PC-3 (cell line): ENCODE measurements around the gene TNK2. TPM values are rescaled to one million over a fixed set of nuclear protein-coding genes. Genes with fewer than 3 reads are reported as not detected.

Experiments
- ATAC-seq: fragments of 200-7000 bp; cut with Tn5 transposase; 2 replicates; pipeline ENCODE4 v1.9.1; 2020; ENCODE audit warnings: mild to moderate bottlenecking, moderate library complexity
- BruUV-seq: library from RNA; stranded (reverse); fragments of 400-500 nt; replicated peaks from 2 replicates; lab custom pipeline; 2021; lab: Mats Ljungman, UMichigan
- CTCF ChIA-PET: fragments of 300-600 bp; sonication (Branson Sonifier 250); formaldehyde crosslinking; loops from one replicate; lab custom pipeline; 2022; ENCODE audit warnings: antibody characterized with exemption; lab: Charles Lee
- POLR2A ChIA-PET: fragments of 300-600 bp; sonication (Branson Sonifier 250); formaldehyde crosslinking; loops from one replicate; lab custom pipeline; 2022; ENCODE audit warnings: antibody characterized with exemption; ENCODE audit not compliant: unreplicated experiment; lab: Charles Lee
- DNase-seq: peaks from one replicate; pipeline ENCODE4 v3.0.0-alpha.2; 2015
- H2AFZ ChIP-seq: fragments of 300-600 bp; sonication (generic); 2 replicates; pipeline ENCODE4 v1.6.0; 2016; ENCODE audit warnings: antibody characterized with exemption, low read length
- H3F3A ChIP-seq: fragments of 300-600 bp; sonication (generic); one replicate; pipeline ENCODE4 v1.6.0; 2017; ENCODE audit warnings: antibody characterized with exemption, low read length, control low read depth, mild to moderate bottlenecking; ENCODE audit not compliant: unreplicated experiment
- H3K27ac ChIP-seq: fragments of 300-600 bp; sonication (generic); 2 replicates; pipeline ENCODE4 v1.5.1; 2016; ENCODE audit warnings: mild to moderate bottlenecking, low read length
- H3K27me3 ChIP-seq: fragments of 300-600 bp; sonication (generic); 2 replicates; pipeline ENCODE4 v1.6.1; 2016; ENCODE audit warnings: low read length, mixed read lengths
- H3K36me3 ChIP-seq: fragments of 300-600 bp; sonication (generic); 2 replicates; pipeline ENCODE4 v1.6.1; 2016; ENCODE audit warnings: low read depth, mixed run types, low read length, mixed read lengths
- H3K4me1 ChIP-seq: fragments of 300-600 bp; sonication (generic); 2 replicates; pipeline ENCODE4 v1.5.1; 2016; ENCODE audit warnings: low read length; ENCODE audit not compliant: insufficient read depth
- H3K4me2 ChIP-seq: fragments of 300-600 bp; sonication (generic); 2 replicates; pipeline ENCODE4 v1.6.0; 2016; ENCODE audit warnings: low read length
- H3K4me3 ChIP-seq: fragments of 300-600 bp; sonication (generic); 2 replicates; pipeline ENCODE4 v1.5.1; 2016; ENCODE audit warnings: mild to moderate bottlenecking, low read length, mixed read lengths
- H3K79me2 ChIP-seq: fragments of 300-600 bp; sonication (generic); 2 replicates; pipeline ENCODE4 v1.6.1; 2017; ENCODE audit warnings: low read length, mixed read lengths
- H3K9ac ChIP-seq: fragments of 300-600 bp; sonication (generic); 2 replicates; pipeline ENCODE4 v1.6.0; 2016; ENCODE audit warnings: mild to moderate bottlenecking, low read length
- H3K9me2 ChIP-seq: fragments of 300-600 bp; sonication (generic); replicated peaks from 2 replicates; pipeline ENCODE4 v1.6.1; 2016; ENCODE audit warnings: mixed run types, low read length, mixed read lengths
- H3K9me3 ChIP-seq: fragments of 300-600 bp; sonication (generic); 2 replicates; pipeline ENCODE4 v1.6.1; 2016; ENCODE audit warnings: low read length, mixed read lengths
- H4K20me1 ChIP-seq: fragments of 300-600 bp; sonication (generic); 2 replicates; pipeline ENCODE4 v1.6.1; 2016; ENCODE audit warnings: low read length, mixed read lengths
- CTCF ChIP-seq: fragments of 300-600 bp; sonication (generic); conservative IDR thresholded peaks from 2 replicates; pipeline ENCODE4 v1.5.1; 2017; ENCODE audit warnings: antibody characterized with exemption, low read depth, mild to moderate bottlenecking, low read length
- EZH2 ChIP-seq: fragments of 300-600 bp; sonication (generic); IDR thresholded peaks from one replicate; pipeline ENCODE4 v1.6.1; 2017; ENCODE audit warnings: antibody characterized with exemption, mild to moderate bottlenecking, low read length; ENCODE audit not compliant: unreplicated experiment
- EZH2phosphoT487 ChIP-seq: fragments of 300-600 bp; sonication (generic); IDR thresholded peaks from 2 replicates; pipeline ENCODE4 v1.6.1; 2018; ENCODE audit warnings: mild to moderate bottlenecking, antibody characterized with exemption, low read length, borderline replicate concordance
- intact Hi-C: fragments of 100-400 bp; cut with micrococcal nuclease; formaldehyde crosslinking; loops from 2 replicates; pipeline ENCODE4 v1.9.0; 2023
- total RNA-seq: library from RNA; depleted of rRNA; stranded (reverse); fragments of >200 nt; gene quantifications from 2 replicates; pipeline ENCODE4 v1.2.3, GENCODE V29; 2014

TNK2 gene
- total RNA-seq, 1 experiment from 2014 or later: 49.3 TPM

- ChIA-PET CTCF (no interaction called here), POLR2A (interaction anchor here (0.6 kb wide), 1 partner anchor 16 kb away, joined by 4 read pairs; no protein-coding TSS in a partner anchor)
- H3K9me3 ChIP-seq: no peaks in the 10 kb centered on the region
- intact Hi-C loops: no loop called here
- TF ChIP-seq CTCF (no peak), EZH2 (no peak), EZH2phosphoT487 (no peak)
- no peaks in the 10 kb centered on the region for H4K20me1 ChIP-seq
- H3K27me3 ChIP-seq: no peaks in the 10 kb centered on the region
- no peaks in the 10 kb centered on the region for H3K9me2 ChIP-seq
- ATAC-seq: no peak
- DNase-seq: no peak
- no peak overlapping the region for H3K9ac ChIP-seq
- no TSS peak for BruUV-seq
- peaks cover 7% of the 10 kb centered on the region; the same call in 1 of the 2 replicates for H3K36me3 ChIP-seq
- no peak overlapping the region for H3K4me3 ChIP-seq
- no peak overlapping the region for H3K27ac ChIP-seq
- peaks cover 27% of the 10 kb centered on the region for H3K4me1 ChIP-seq
- H3K79me2 ChIP-seq: peaks cover 21% of the 10 kb centered on the region
- no peak overlapping the region for H3K4me2 ChIP-seq
- no peak overlapping the region for H2AFZ ChIP-seq
- H3F3A ChIP-seq: no peaks in the 10 kb centered on the region
Measured at GRCh38 chr3:195878424-195879274, 29.7 kb downstream of the TNK2 start.

- CTCF ChIA-PET: no interaction called here
- Histone ChIP-seq H3K9me3 (no peaks in the 10 kb centered on the region), H3K79me2 (peaks cover 28% of the 10 kb centered on the region), H3K27me3 (no peaks in the 10 kb centered on the region), H3K27ac (peak overlapping the region; percentile 54; the same call in 1 of the 2 replicates), H3K4me3 (no peak overlapping the region), H2AFZ (no peak overlapping the region), H3K4me2 (peak overlapping the region; percentile 75; the same call in 1 of the 2 replicates), H3K9ac (no peak overlapping the region), H4K20me1 (no peaks in the 10 kb centered on the region), H3K9me2 (no peaks in the 10 kb centered on the region), H3F3A (no peaks in the 10 kb centered on the region), H3K36me3 (peaks cover 4% of the 10 kb centered on the region; the same call in 1 of the 2 replicates), H3K4me1 (peaks cover 29% of the 10 kb centered on the region)
- ATAC-seq (no peak), DNase-seq (no peak)
- TF ChIP-seq EZH2 (no peak), CTCF (no peak), EZH2phosphoT487 (no peak)
- no TSS peak for BruUV-seq
- intact Hi-C loops: no loop called here
- POLR2A ChIA-PET: interaction anchor here (0.6 kb wide), 1 partner anchor 17 kb away, joined by 4 read pairs; no protein-coding TSS in a partner anchor
Measured at GRCh38 chr3:195877767-195878423, 30.5 kb downstream of the TNK2 start.
